CMK (cell line): ENCODE measurements around the gene SHE.

Experiments used
- DNase-seq: peaks from one replicate; pipeline ENCODE4 v3.0.0-alpha.2; 2010; ENCODE audit warnings: low read depth

SHE gene

GRCh38 chr1:154445040-154445472 lies 57.2 kb downstream of the SHE start:
- no peak for DNase-seq

DNA sequence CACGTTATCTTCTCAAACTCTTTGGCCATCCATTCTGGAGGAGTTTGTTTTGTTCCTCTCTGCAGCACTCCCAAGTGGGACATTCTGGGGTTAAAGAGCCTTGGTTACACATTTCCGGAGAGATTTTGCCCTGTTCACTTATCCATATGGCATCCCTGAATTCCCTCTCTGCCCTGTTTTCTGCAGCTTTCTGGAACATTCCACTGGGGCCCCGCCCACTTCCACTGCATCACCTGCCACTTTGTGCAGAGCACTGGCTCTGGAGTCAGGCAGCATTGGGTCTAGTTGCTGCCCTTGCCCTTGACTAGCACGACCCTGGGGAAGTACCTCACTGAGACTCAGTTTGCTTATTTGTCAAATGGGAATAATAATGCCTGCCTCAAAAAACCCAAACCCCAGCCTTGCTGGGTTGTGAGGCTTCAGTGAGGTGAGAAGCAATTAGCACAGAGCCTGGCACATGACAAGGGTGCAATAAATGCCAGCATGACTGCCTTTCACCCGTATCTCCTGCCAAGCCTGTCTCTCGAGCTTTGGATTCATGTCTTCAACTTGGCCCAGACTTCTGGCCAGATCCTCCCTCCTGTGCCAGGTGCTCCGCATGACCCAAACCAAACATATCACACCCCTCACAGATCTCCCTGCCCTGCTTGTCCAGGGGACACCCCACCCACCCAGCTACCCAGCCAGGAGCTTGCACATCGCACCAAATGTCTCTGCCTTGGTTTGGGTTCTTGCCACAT lies 58.8 kb downstream of the SHE start:
- no peak for DNase-seq

GRCh38 chr1:154442006-154442740 lies 60.0 kb downstream of the SHE start:
- no peak for DNase-seq

DNA sequence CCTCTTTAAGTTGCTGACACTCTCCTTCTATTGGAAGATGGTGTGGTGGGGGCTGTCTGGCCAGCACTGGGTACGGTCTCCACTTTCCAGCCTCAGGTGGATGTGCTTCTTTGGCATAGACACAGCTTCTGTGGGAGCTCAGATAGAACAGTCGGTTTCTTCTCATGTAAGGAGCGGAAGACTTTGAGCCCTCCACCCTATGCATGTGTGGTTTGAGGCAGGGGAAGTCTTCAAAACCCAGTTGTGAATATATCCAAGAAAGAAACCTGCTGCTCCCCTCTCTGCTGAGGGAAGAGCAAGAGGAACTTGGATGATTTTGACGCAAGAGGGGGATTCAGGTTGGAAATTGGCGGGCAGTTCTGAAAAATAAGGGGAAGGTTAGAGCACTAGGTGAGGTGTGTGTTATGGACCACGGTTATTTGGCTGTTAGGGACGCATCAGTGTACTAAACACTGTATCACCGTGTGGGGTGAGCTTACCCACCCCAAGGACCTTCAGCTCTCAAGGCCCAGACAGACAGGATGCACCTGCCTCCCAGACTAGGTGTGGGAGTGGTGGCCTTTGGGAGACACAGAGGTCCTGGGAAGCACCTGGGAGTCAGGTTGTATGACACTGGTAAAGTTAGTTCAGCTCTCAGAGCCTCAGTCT lies 60.8 kb downstream of the SHE start:
- DNase-seq: no peak

- DNase-seq: no peak
Measured at GRCh38 chr1:154440036-154440804, 62.0 kb downstream of the SHE start.

DNA sequence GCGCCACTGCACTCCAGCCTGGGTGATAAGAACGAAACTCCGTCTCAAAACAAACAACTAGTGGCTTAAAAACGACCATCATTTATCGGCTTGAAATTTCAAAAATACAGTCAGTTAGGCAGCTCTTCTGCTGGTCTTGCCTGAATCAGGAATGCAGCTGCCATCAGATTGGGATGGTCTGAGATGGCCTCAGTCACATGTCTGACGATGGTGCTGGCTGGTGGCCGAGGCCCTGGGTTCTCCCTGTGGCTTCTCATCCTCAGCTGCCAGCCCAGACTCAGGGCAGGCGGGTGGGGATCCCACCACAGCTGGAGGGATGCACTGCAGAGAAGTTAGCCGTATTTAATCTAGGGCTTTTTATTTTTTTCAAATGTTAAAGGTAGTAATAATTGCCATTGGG lies 65.8 kb downstream of the SHE start:
- DNase-seq: no peak

DNA sequence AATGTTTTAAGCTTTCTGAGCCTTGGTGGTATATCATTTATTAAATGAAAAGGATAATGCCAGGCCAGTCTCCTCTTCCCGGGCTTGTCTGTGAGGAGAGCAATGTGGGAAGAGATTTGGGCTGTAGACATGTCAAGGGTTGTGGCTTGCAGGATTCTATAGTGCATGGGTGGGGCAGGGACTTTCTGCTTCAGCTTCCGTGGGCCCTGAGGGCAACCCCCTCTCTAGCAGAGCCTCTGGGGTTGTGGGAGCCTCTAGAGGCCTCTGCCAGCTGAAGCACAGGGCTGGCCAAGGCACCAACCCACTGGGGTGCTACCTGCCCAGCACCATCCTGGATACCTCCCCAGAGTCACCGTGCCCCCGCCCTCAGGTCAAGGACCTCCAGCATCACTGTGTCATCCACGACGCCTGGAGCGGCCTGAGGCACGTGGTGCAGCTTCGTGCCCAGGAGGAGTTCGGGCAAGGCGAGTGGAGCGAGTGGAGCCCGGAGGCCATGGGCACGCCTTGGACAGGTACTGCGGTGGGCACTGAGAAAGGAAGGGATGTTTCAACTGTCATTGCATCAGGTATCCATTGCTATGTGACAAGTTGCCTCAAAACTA lies 66.5 kb downstream of the SHE start:
- DNase-seq: no peak

GRCh38 chr1:154434346-154435085 lies 67.7 kb downstream of the SHE start:
- no peak for DNase-seq

GRCh38 chr1:154433161-154433764 lies 68.9 kb downstream of the SHE start:
- no peak for DNase-seq

GRCh38 chr1:154431586-154432373 lies 70.4 kb downstream of the SHE start:
- no peak for DNase-seq

DNA sequence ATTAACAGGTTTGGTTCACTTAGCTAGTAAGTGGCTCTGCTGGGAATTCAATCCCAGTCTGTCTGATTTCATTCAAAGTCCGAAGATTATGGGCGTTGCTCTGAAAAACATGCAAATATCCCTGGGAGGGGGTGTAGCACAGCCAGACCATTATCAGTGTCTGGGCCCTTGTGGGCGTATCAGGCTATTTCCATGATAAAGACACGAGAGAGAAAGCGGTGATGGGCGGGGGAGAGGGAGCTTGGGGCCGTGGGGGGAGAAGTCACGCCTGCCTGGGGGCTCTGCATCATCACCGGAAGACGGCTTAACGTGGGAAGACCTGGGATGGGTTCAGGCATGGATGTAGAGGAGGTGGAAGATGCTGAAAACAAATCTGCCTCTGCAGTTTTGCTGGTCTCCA lies 71.3 kb downstream of the SHE start:
- no peak for DNase-seq

DNA sequence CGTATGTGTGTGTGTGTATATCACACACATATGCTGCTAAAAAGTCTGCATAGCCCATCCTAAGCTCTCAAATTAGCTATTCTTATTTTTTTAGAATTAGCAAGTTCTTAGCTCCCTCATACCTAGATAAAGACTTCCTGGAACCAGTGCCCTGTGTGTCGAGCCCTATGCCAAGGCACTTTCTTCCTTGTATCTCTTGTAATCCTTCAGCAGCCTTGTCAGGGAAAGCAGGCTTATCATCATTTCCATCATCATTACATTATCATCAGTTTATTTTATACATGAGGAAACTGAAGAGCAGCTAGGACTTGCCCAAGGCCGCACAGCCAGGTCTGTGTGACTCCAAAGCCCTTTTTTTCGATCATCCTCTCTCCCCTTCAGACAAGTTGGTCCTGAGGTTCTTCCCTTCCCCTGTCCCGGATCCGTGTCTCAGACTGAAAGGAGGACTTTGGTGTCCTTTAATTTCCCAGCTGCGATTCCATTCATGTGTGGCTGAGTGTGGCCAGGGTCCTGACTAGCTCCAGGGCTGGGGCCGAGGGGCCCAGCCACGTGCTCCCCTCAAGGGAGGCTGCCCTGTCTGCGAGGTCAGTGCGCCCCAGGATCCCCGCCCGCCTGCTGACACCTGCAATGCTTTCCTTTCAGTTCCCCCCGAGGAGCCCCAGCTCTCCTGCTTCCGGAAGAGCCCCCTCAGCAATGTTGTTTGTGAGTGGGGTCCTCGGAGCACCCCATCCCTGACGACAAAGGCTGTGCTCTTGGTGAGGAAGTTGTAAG lies 72.2 kb downstream of the SHE start:
- no peak for DNase-seq
